SH-SY5Y (cell line): ENCODE results near the gene PITPNC1.

Experiments
- GATA2 ChIP-seq: IDR thresholded peaks from 2 replicates; pipeline ENCODE4 v1.6.1; 2011; ENCODE audit warnings: mild to moderate bottlenecking, low read depth, low read length
- GATA3 ChIP-seq: IDR thresholded peaks from 2 replicates; pipeline ENCODE4 v1.6.1; 2011; ENCODE audit warnings: low read depth, mild to moderate bottlenecking, low read length, moderate library complexity

- no peak for TF ChIP-seq GATA2
- TF ChIP-seq GATA3: no peak
Measured at GRCh38 chr17:67602444-67602843, 225.4 kb downstream of the PITPNC1 start.
